ENCODE data around the gene MSANTD4.

- TF ChIP-seq CTCF (conservative IDR thresholded peaks at IDR 0.05; ENCODE audit: low read length) (no peak), EZH2phosphoT487 (IDR thresholded peaks at IDR 0.05; ENCODE audit: borderline replicate concordance, low read depth, low read length) (no peak)
Measured at GRCh38 chr11:106022795-106023275, 795 bp upstream of the MSANTD4 start.
